Dedifferentiated amniotic fluid mesenchymal stem cell (primary cell): ENCODE measurements around the gene WBP4.

Experiments used
- DNase-seq: peaks from one replicate; pipeline ENCODE4 v3.0.0-alpha.2; 2016; ENCODE audit errors: extremely low spot score

Gene WBP4

GRCh38 chr13:41049480-41050440, 11.5 kb upstream of the WBP4 start:
- no peak for DNase-seq

GRCh38 chr13:41052441-41052840, 8.9 kb upstream of the WBP4 start:
- no peak for DNase-seq

- DNase-seq: peak; percentile 37
Observed at GRCh38 chr13:41053384-41053826, 7.9 kb upstream of the WBP4 start.

GRCh38 chr13:41054212-41054877, 7.0 kb upstream of the WBP4 start:
- DNase-seq: peak; percentile 60

DNA sequence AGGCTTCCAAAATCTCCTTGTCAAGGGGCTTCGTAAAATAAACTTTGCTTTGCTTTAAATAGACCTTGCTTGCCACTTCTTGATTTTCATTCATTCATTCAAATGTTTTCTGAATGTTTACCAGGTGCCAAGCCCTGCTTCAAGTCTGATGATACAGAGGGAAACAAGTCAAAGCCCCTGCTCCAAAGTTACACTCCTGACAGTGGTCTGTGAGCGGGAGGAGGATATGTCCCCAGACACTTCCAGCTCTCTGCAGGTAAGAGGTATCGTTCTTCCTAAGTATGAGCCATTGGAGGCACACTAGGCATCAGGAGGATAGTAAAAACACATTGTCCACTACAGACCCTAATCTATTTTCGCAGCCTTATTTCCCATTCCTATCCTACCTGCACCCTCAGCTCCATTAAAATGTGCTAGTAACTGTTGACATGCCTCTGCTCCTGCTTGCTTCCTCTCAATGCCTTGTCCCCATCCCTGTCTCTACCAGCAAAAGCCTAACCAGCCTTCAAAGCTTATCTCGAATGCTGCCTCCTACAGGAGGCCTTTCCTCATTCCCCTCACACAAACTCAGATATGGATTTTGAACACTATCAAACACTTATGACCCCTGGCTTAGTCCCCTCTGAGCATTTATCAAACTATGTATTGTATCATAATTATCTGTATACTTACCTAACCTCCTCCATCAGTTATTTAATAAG, 6.2 kb upstream of the WBP4 start:
- no peak for DNase-seq

- no peak for DNase-seq
Observed at GRCh38 chr13:41056194-41056593, 5.1 kb upstream of the WBP4 start.

DNA sequence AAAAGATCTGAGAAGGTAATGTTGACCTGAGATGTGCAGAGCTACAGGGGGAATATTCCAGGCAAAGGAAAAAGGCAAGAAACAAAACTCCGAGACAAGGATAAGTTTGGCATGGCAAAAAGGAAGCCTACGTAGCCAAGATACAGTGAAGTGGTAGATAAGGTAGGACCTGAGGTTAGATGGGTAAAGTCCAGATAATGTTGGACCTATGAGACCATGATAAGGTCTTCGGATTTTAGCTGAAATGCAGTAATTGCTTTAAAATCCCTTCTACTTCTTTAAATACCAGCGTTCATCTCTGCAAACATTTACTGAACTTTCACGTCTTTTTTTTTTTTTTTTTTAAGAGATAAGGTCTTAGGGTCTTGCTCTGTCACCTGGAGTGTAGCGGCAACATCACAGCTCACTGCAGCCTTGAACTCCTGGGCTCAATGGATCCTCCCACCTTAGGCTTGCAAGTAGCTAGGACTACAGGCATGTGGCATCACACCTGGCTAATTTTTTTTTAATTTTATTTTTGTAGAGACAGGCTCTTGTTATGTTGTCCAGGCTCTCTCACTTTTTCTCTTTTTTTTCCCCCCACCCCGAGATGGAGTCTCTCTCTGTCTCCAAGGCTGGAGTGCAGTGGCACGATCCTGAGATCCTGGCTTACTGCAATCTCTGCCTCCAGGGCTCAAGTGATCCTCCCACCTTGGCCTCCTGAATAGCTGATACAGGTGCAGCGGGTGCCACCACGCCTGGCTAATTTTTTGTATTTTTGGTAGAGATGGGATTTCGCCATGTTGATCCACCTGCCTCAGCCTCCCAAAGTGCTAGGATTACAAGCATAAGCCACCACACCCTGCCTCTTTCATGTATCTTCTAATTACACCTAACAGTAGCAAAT, 4.2 kb upstream of the WBP4 start:
- no peak for DNase-seq

- no peak for DNase-seq
Observed at GRCh38 chr13:41058295-41059070, 2.8 kb upstream of the WBP4 start.

DNA sequence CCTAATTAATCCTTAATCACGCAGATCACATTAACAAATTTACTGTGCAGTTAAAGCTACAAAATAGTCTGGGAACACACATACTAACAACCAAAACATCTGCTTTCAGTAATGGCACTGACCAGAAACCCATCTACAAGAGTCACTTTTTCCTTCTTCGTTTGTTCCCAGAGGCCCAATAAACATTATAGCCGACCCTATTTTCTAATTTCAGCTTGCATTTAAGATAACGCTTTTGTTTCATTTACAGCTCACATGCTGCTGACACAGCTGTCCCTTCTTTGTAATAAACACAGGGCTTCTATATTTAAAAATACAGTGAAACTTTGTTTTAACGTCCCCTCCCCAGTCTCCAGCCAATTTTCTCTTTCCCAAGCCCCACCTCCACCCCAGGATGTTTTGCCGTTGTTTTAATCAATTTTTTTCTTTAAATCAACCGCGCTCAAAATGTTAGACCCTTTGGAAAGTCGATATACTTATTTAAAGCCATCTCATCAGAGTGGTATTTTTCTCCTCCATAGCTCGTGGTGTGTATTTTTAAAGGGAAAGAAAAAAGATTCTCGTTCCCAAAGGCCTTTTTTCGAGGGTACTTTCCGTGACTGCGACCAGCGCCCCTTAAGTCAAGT, 1.7 kb upstream of the WBP4 start:
- no peak for DNase-seq

DNA sequence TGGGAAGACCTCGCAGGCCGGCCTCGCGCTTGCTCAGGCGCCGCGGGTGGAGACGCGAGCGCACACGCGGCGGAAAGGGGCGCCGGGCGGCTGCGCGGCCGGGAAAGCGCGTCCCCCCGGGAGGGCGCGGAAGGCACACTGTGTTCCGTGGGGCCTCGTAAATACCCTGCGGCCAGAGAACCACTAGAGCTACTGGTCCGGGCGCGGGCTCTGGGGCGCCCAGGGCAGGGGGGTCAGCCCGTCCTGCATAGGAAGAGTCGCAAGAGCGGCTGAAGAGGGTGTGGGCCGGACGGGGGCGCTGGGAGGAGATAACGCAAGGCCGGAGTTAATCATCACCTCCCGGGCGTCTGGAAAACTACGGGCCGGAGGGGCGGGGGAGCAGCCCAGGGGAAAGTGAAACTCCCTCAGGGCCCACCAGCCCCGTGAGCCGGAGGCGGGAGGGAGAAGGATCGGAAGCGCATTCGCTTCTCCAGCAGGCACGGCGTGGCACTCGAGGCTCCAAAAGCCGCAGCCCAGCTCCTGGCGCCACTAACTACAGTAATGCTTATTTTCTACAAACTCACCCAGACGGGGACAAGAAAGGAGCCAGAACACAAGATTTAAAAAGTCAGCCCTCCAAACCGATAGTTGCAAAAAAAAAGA, 1.1 kb upstream of the WBP4 start:
- peak; percentile 66 for DNase-seq

- DNase-seq: peak; percentile 79
Observed at GRCh38 chr13:41060724-41061074, 610 bp upstream of the WBP4 start.

DNA sequence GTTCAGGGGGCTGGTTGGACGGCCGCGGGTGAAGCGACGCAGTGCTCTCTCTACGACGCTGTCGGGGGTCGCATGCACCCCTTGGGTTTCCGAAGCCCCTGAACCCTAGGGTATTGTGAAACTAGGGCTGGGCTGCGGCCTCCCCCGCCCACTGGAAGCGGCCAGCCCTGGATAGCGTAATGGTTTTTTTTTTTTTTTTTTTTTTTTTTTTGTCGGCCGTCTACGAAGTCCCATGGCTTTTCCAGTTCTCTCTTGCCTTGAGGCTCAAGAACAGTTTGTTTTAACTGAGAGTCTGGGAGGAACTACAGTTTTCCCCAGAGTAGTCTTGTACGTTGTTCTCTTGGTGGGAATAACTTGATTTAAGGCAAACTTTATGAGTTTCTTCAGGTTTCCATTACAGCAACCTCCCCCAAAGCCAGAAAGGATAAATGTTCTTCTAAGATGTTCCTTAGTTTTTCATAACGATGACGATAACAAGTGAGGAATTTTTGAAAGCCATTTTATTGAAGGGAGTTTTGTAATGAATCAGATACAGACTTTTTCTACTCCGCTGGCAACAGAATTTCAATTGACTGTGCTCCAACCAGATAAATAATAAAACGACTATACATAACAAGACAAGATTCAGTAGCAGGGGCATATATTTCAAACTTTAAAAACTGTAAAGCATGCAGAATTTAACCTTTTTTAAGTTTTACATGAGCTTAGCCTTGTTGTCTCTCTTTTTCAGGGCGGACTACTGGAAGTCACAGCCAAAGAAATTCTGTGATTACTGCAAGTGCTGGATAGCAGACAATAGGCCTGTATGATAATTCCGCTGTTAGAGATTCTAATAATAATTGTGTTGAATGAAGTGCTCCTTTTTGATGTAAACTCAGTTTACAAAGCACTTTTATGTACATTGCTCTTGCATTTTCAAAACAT, 867 bp downstream of the WBP4 start:
- DNase-seq: peak; percentile 71

DNA sequence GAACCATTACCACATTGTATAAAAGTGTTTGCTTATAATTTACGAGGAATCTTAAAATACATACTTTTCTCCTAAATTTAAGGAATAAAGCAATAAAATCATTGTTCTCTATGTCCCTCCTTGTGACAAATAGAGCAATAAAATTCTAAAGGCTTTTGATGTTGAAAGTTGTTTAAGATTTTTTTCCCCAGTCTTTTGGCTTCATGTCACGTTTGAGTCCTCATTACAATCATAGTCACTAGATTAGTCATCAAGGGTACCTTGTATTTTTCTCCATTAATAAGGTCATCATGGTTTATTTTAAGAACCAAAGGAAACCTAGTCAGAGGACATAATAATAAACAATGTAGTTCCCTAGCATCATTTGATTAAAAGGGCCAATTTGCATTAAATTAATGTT, 3.2 kb downstream of the WBP4 start:
- DNase-seq: peak; percentile 45

DNA sequence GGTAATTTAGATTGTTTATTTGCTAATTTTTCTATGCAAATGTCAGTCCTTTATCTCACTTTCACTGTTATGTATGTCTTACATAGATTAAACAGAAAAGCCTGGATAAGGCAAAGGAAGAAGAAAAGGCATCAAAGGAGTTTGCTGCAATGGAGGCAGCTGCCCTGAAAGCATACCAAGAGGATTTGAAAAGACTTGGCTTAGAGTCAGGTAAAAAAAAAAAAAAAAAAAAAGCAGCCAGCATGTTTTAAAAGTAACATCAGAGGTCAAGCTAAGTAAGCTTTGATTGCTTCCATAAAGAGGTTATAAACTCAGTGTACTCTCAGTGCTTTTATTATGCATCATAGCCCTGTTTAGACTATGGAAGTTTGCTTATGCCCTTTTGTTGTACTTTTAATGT, 3.8 kb downstream of the WBP4 start:
- DNase-seq: peak; percentile 67

- no peak for DNase-seq
Observed at GRCh38 chr13:41074523-41074922, 13.2 kb downstream of the WBP4 start.

GRCh38 chr13:41075034-41075433, 13.7 kb downstream of the WBP4 start:
- DNase-seq: peak; percentile 31

- no peak for DNase-seq
Observed at GRCh38 chr13:41075485-41075884, 14.2 kb downstream of the WBP4 start.

- DNase-seq: no peak
Observed at GRCh38 chr13:41077475-41077874, 16.2 kb downstream of the WBP4 start.

GRCh38 chr13:41079725-41080124, 18.4 kb downstream of the WBP4 start:
- no peak for DNase-seq
